Measurements from ENCODE around the gene SCAANT1. TPM values are rescaled to one million over a fixed set of nuclear protein-coding genes. Genes with fewer than 3 reads are reported as not detected.

The SCAANT1 gene
- total and polyA plus RNA-seq, 2 of the 8 experiments (the other 6 are each of a cell fraction or from before 2014, with no cell fraction given): not detected

GRCh38 chr3:63943678-63944077 is 31.5 kb upstream of the SCAANT1 start (continued):
- no peak for TF ChIP-seq CHD7 (IDR thresholded peaks at IDR 0.05; ENCODE audit: insufficient replicate concordance, low read length)
- TF ChIP-seq ASH2L (IDR thresholded peaks at IDR 0.05; ENCODE audit: low read length): no peak
- no peak for TF ChIP-seq TBP (IDR thresholded peaks at IDR 0.05; ENCODE audit: low read depth, low read length)
- TF ChIP-seq MAFK (IDR thresholded peaks at IDR 0.05; ENCODE audit: low read depth, low read length): no peak
- TF ChIP-seq TAF1 (IDR thresholded peaks at IDR 0.05; ENCODE audit: low read depth, low read length): no peak
- TF ChIP-seq CTBP2 (IDR thresholded peaks at IDR 0.05; ENCODE audit: borderline replicate concordance, insufficient read depth, insufficient read length, low read length): no peak
- no peak for TF ChIP-seq SP4 (IDR thresholded peaks at IDR 0.05; ENCODE audit: low read length)
- no peak for TF ChIP-seq KDM5A (IDR thresholded peaks at IDR 0.05; ENCODE audit: low read length)
- no peak for TF ChIP-seq CBX5 (IDR thresholded peaks at IDR 0.05; ENCODE audit: low read depth, low read length)
- no peak for TF ChIP-seq BACH1 (IDR thresholded peaks at IDR 0.05; ENCODE audit: low read length)
